Measurements from ENCODE around the gene ABCG1. TPM values are rescaled to one million over a fixed set of nuclear protein-coding genes. Genes with fewer than 3 reads are reported as not detected.
A peak's percentile ranks its signal among the peaks of the same experiment; 100 is the strongest.

ABCG1 gene
- total RNA-seq, 3 donors from 2014 or later: 10.6 to 26.2 (median 23.7) TPM

GRCh38 chr21:42229676-42230075 is 10.7 kb downstream of the ABCG1 start:
- H3K36me3 ChIP-seq: no peaks in the 10 kb centered on the region
- TF ChIP-seq CTCF (IDR thresholded peaks at IDR 0.05): no peak
- TF ChIP-seq POLR2A (IDR thresholded peaks at IDR 0.05): no peak
- TF ChIP-seq POLR2AphosphoS5 (IDR thresholded peaks at IDR 0.05): no peak
- no peak overlapping the region for H3K4me3 ChIP-seq
- H3K4me1 ChIP-seq: peaks cover 18 to 19% of the 10 kb centered on the region in 2 donors
- H3K27me3 ChIP-seq: no peaks in the 10 kb centered on the region
- intact Hi-C loops (cut with DNase I; ENCODE audit: low total_unique reads): no loop called here
- no peaks in the 10 kb centered on the region for H3K9me3 ChIP-seq
- no peak for DNase-seq (ENCODE audit: low spot score in 2 of 2)
- peak overlapping the region in 1 of 2 donors; percentile 63 for H3K27ac ChIP-seq

- intact Hi-C loops (cut with DNase I; ENCODE audit: low total_unique reads): no loop called here
- Histone ChIP-seq H3K4me1 (peaks cover 18 to 19% of the 10 kb centered on the region in 2 donors), H3K27ac (peak overlapping the region; percentile 63 to 88), H3K36me3 (no peaks in the 10 kb centered on the region), H3K9me3 (no peaks in the 10 kb centered on the region), H3K27me3 (no peaks in the 10 kb centered on the region), H3K4me3 (no peak overlapping the region)
- no peak for DNase-seq (ENCODE audit: low spot score in 2 of 2)
- no peak for TF ChIP-seq CTCF (IDR thresholded peaks at IDR 0.05)
- no peak for TF ChIP-seq POLR2A (IDR thresholded peaks at IDR 0.05)
- no peak for TF ChIP-seq POLR2AphosphoS5 (IDR thresholded peaks at IDR 0.05)
Measured at GRCh38 chr21:42230178-42230577, 11.2 kb downstream of the ABCG1 start.

GRCh38 chr21:42230636-42231035 is 11.7 kb downstream of the ABCG1 start:
- TF ChIP-seq CTCF (IDR thresholded peaks at IDR 0.05): no peak
- no peak for TF ChIP-seq POLR2AphosphoS5 (IDR thresholded peaks at IDR 0.05)
- intact Hi-C loops (cut with DNase I; ENCODE audit: low total_unique reads): no loop called here
- H3K9me3 ChIP-seq: no peaks in the 10 kb centered on the region
- H3K27me3 ChIP-seq: no peaks in the 10 kb centered on the region
- no peak for DNase-seq (ENCODE audit: low spot score in 2 of 2)
- no peak overlapping the region for H3K4me3 ChIP-seq
- H3K4me1 ChIP-seq: peaks cover 18 to 19% of the 10 kb centered on the region in 2 donors
- H3K36me3 ChIP-seq: no peaks in the 10 kb centered on the region
- H3K27ac ChIP-seq: peak overlapping the region; percentile 63 to 88

GRCh38 chr21:42231756-42232155 is 12.8 kb downstream of the ABCG1 start:
- Histone ChIP-seq H3K36me3 (no peaks in the 10 kb centered on the region), H3K9me3 (no peaks in the 10 kb centered on the region), H3K4me3 (no peak overlapping the region), H3K4me1 (peaks cover 18 to 19% of the 10 kb centered on the region in 2 donors), H3K27me3 (no peaks in the 10 kb centered on the region), H3K27ac (peak overlapping the region; percentile 88)
- TF ChIP-seq POLR2AphosphoS5 (IDR thresholded peaks at IDR 0.05) (no peak), CTCF (IDR thresholded peaks at IDR 0.05) (no peak), POLR2A (IDR thresholded peaks at IDR 0.05) (no peak)
- no peak for DNase-seq (ENCODE audit: low spot score in 2 of 2)
- intact Hi-C loops (cut with DNase I; ENCODE audit: low total_unique reads): no loop called here

- H3K9me3 ChIP-seq: no peaks in the 10 kb centered on the region
- intact Hi-C loops (cut with DNase I; ENCODE audit: low total_unique reads): no loop called here
- H3K27me3 ChIP-seq: no peaks in the 10 kb centered on the region
- no peak for DNase-seq (ENCODE audit: low spot score in 2 of 2)
- peak overlapping the region; percentile 88 for H3K27ac ChIP-seq
- TF ChIP-seq POLR2AphosphoS5 (IDR thresholded peaks at IDR 0.05): no peak
- no peak for TF ChIP-seq POLR2A (IDR thresholded peaks at IDR 0.05)
- TF ChIP-seq CTCF (IDR thresholded peaks at IDR 0.05): no peak
- peaks cover 18 to 19% of the 10 kb centered on the region in 2 donors for H3K4me1 ChIP-seq
- no peaks in the 10 kb centered on the region for H3K36me3 ChIP-seq
- no peak overlapping the region for H3K4me3 ChIP-seq
Measured at GRCh38 chr21:42232176-42232825, 13.4 kb downstream of the ABCG1 start.
